ENCODE results near the gene MTA1. TPM values are rescaled to one million over a fixed set of nuclear protein-coding genes. Genes with fewer than 3 reads are reported as not detected.

The MTA1 gene
- total and polyA plus RNA-seq, 2 of the 8 experiments (the other 6 are each of a cell fraction or from before 2014, with no cell fraction given), result 73.9 to 221 TPM

GRCh38 chr14:105478398-105479251, 59.0 kb downstream of the MTA1 start (continued):
- TF ChIP-seq CHD7 (IDR thresholded peaks at IDR 0.05; ENCODE audit: insufficient replicate concordance, low read length), result no peak
- TF ChIP-seq EZH2 (IDR thresholded peaks at IDR 0.05; ENCODE audit: low read depth, low read length, severe bottlenecking), result peak; percentile 71
- TF ChIP-seq CHD1 (IDR thresholded peaks at IDR 0.05; ENCODE audit: low read depth, low read length), result no peak
- TF ChIP-seq SP1 (IDR thresholded peaks at IDR 0.05; ENCODE audit: low read depth, low read length), result no peak
- TF ChIP-seq EP300 (IDR thresholded peaks at IDR 0.05; ENCODE audit: borderline replicate concordance in 1 of 2, low read depth in 2 of 2, low read length in 2 of 2), result no peak
- no peak for TF ChIP-seq E2F6 (IDR thresholded peaks at IDR 0.05)

All from H1 (cell line).